ENCODE results near the gene EFCAB12. TPM values are rescaled to one million over a fixed set of nuclear protein-coding genes. Genes with fewer than 3 reads are reported as not detected.

EFCAB12 gene
- total and polyA plus RNA-seq, 10 of the 15 experiments (the other 5 are each of a cell fraction or from before 2014, with no cell fraction given): 0.02 to 0.85 (median 0.33) TPM

DNA sequence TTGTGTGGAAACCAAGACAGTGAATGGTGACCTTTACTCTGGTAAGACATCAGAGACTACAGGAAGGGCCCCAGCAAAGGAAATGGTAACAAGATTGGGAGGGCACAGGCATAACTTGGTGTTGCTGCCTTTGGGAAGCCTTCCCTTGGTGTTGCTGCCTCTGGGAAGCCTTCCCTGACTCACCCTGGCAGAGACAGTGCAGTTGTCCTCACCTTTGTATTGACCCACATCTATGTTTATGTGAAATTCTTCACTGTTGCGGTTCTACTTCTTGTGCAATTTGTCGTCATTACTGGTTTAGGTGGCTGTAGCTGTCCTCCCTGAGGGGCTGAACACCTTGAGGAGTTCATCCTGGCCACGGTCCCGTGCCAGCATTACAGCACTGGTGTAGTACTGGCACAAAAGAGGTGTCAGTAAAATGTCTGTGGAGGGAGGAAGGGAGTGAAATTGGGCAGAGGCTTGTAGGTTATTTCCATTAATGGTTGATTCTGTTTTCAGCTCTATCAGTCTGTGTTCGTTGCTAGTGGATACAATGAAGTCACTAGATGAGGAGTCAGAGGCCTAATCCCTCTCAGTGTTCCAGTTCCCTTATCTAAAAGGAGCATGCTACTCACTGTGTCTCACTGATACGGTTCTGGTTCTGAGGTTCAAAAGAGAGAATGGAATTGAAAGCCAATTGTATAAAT, 33.2 kb upstream of the EFCAB12 start (continued):
- TF ChIP-seq CEBPZ (IDR thresholded peaks at IDR 0.05; ENCODE audit: low read depth, low read length) (no peak), MTA2 (IDR thresholded peaks at IDR 0.05; ENCODE audit: low read depth) (no peak), MYB (IDR thresholded peaks at IDR 0.05; ENCODE audit: borderline replicate concordance, low read depth, low read length) (no peak), PBX3 (IDR thresholded peaks at IDR 0.05; ENCODE audit: insufficient replicate concordance, low read depth, low read length) (no peak), BACH1 (IDR thresholded peaks at IDR 0.05; ENCODE audit: borderline replicate concordance) (no peak), HCFC1 (IDR thresholded peaks at IDR 0.05; ENCODE audit: low read length) (no peak), TCF3 (IDR thresholded peaks at IDR 0.05; ENCODE audit: borderline replicate concordance, insufficient read depth, low read depth, low read length) (no peak)

GRCh38 chr3:129461022-129461421, 32.6 kb upstream of the EFCAB12 start:
- RAD21 ChIA-PET (ENCODE audit: unreplicated experiment): no interaction called here
- WGBS (ENCODE audit: insufficient coverage, insufficient replicate concordance, low lambda C conversion rate, missing lambda C conversion rate): 38% methylated on average over 1 of the region's 1 CpG
- POLR2A ChIA-PET: no interaction called here
- TF ChIP-seq ETV6 (conservative IDR thresholded peaks at IDR 0.05 in 1 of 2, IDR thresholded peaks at IDR 0.05 in 1 of 2; ENCODE audit: borderline replicate concordance in 1 of 2, low read depth in 1 of 2) (no peak), ATF7 (IDR thresholded peaks at IDR 0.05; ENCODE audit: low read depth) (0 out of 2 replicates have a peak, but pooled peaks have one; percentile 11), MTA2 (IDR thresholded peaks at IDR 0.05; ENCODE audit: low read depth) (0 out of 2 replicates have a peak, but pooled peaks have one; percentile 32), IKZF2 (IDR thresholded peaks at IDR 0.05) (peak; percentile 26 to 28; a peak in 1 of 4 replicates), RUNX3 (IDR thresholded peaks at IDR 0.05; ENCODE audit: low read length) (peak; percentile 79), IKZF1 (conservative IDR thresholded peaks at IDR 0.05) (no peak), MAX (IDR thresholded peaks at IDR 0.05; ENCODE audit: low read depth, low read length) (no peak)
- TF ChIP-seq, protein P1, sequence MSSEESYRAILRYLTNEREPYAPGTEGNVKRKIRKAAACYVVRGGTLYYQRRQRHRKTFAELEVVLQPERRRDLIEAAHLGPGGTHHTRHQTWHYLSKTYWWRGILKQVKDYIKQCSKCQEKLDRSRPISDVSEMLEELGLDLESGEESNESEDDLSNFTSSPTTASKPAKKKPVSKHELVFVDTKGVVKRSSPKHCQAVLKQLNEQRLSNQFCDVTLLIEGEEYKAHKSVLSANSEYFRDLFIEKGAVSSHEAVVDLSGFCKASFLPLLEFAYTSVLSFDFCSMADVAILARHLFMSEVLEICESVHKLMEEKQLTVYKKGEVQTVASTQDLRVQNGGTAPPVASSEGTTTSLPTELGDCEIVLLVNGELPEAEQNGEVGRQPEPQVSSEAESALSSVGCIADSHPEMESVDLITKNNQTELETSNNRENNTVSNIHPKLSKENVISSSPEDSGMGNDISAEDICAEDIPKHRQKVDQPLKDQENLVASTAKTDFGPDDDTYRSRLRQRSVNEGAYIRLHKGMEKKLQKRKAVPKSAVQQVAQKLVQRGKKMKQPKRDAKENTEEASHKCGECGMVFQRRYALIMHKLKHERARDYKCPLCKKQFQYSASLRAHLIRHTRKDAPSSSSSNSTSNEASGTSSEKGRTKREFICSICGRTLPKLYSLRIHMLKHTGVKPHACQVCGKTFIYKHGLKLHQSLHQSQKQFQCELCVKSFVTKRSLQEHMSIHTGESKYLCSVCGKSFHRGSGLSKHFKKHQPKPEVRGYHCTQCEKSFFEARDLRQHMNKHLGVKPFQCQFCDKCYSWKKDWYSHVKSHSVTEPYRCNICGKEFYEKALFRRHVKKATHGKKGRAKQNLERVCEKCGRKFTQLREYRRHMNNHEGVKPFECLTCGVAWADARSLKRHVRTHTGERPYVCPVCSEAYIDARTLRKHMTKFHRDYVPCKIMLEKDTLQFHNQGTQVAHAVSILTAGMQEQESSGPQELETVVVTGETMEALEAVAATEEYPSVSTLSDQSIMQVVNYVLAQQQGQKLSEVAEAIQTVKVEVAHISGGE (CRISPR knock-in tag; IDR thresholded peaks at IDR 0.05): no peak

More at GRCh38 chr3:129461022-129461421, 32.6 kb upstream of the EFCAB12 start:
- ChIA-PET CTCF (no interaction called here), SMC1A (ENCODE audit: uncharacterized antibody, unreplicated experiment) (interaction anchor here (1.1 kb wide), 1 partner anchor 29 kb away, joined by 3 read pairs; no protein-coding TSS in a partner anchor)
- intact Hi-C loops (cut with micrococcal nuclease; ENCODE audit: unreplicated experiment): no loop called here
- DNase-seq (ENCODE audit: low read depth, low spot score) (no peak), ATAC-seq (peak; percentile 79), FAIRE-seq (peak; percentile 62)
- Histone ChIP-seq H2AFZ (ENCODE audit: control insufficient read depth, low read depth, low read length) (no peak overlapping the region), H3K27ac (ENCODE audit: control insufficient read depth, insufficient read depth) (no peak overlapping the region), H3K4me1 (ENCODE audit: control insufficient read depth, insufficient read depth, low read length) (peaks cover 12% of the 10 kb centered on the region), H4K20me1 (ENCODE audit: control insufficient read depth, insufficient read depth) (no peaks in the 10 kb centered on the region), H3K36me3 (ENCODE audit: control insufficient read depth in 2 of 2, insufficient read depth in 2 of 2, low read length in 1 of 2) (no peaks in the 10 kb centered on the region; a peak in 1 of 4 replicates), H3K79me2 (ENCODE audit: control insufficient read depth, insufficient read depth, low read length) (no peaks in the 10 kb centered on the region), H3K9me3 (replicated peaks; ENCODE audit: control insufficient read depth, insufficient read depth, low read length) (no peaks in the 10 kb centered on the region), H3K9ac (ENCODE audit: control insufficient read depth, insufficient read depth, low read length) (no peak overlapping the region), H3K4me2 (ENCODE audit: control insufficient read depth, insufficient read depth) (no peak overlapping the region), H3K4me3 (no peak overlapping the region), H3K27me3 (replicated peaks in 1 of 2; ENCODE audit: control insufficient read depth in 2 of 2, insufficient read depth in 2 of 2, low read length in 1 of 2) (no peaks in the 10 kb centered on the region)
- BruUV-seq (replicated peaks): no TSS peak
- in situ Hi-C loops (cut with MboI): no loop called here

Measured in GM12878 (cell line).